Astrocyte (in vitro differentiated cells and primary cell): ENCODE measurements around the gene PVALEF.

Experiments
- CTCF ChIP-seq: IDR thresholded peaks from 2 replicates; pipeline ENCODE4 v1.5.1; 2011; ENCODE audit warnings: low read depth, mild to moderate bottlenecking, inconsistent platforms, low read length, moderate library complexity; ENCODE audit not compliant: insufficient read depth
- EZH2 ChIP-seq: IDR thresholded peaks from 2 replicates; pipeline ENCODE4 v1.6.1; 2012; ENCODE audit warnings: mild to moderate bottlenecking, low read length, inconsistent platforms; ENCODE audit not compliant: insufficient read depth

GRCh38 chr17:81119223-81120148 is 45.8 kb upstream of the PVALEF start:
- TF ChIP-seq CTCF (no peak), EZH2 (no peak)
